Heart left ventricle (tissue), 16 donors: Measurements from ENCODE around the gene DYSF. TPM values are rescaled to one million over a fixed set of nuclear protein-coding genes. Genes with fewer than 3 reads are reported as not detected.

Source experiments
- ATAC-seq, 4 donors: fragments of 200-7000 bp; cut with Tn5 transposase; one replicate each; pipeline ENCODE4 v1.9.1; 2020 to 2022; ENCODE audit warnings: moderate library complexity in 4 of 4, mild to moderate bottlenecking in 3 of 4, moderate number of reproducible peaks in 1 of 4
- DNase-seq, 5 donors: peaks; one replicate each; pipeline ENCODE4 v3.0.0-alpha.2; 2020
- H3K27ac ChIP-seq, 12 donors: fragments of 200-600 bp; sonication (generic) in 4 of 12; one replicate each; pipeline versions ENCODE4 v1.5.0 to v1.8.0; 2016 to 2022; ENCODE audit warnings: mild to moderate bottlenecking in 2 of 12
- H3K27me3 ChIP-seq, 9 donors: fragments of 200-600 bp; sonication (generic) in 2 of 9; one replicate each; pipeline versions ENCODE4 v1.5.1 to v1.8.0; 2016 to 2022; ENCODE audit warnings: mild to moderate bottlenecking in 3 of 9
- H3K36me3 ChIP-seq, 9 donors: fragments of 200-600 bp; sonication (generic) in 2 of 9; one replicate each; pipeline versions ENCODE4 v1.5.0 to v1.8.0; 2018 to 2022; ENCODE audit warnings: mild to moderate bottlenecking in 2 of 9
- H3K4me1 ChIP-seq, 12 donors: fragments of 200-600 bp; sonication (generic) in 4 of 12; one replicate each; pipeline versions ENCODE4 v1.5.0 to v1.8.0; 2016 to 2022; ENCODE audit warnings: mild to moderate bottlenecking in 3 of 12
- H3K4me3 ChIP-seq, 12 donors: fragments of 200-600 bp; sonication (generic) in 4 of 12; one replicate each; pipeline versions ENCODE4 v1.5.0 to v1.8.0; 2017 to 2022; ENCODE audit warnings: mild to moderate bottlenecking in 9 of 12, moderate library complexity in 4 of 12
- H3K9me3 ChIP-seq, 12 donors: fragments of 200-600 bp; sonication (generic) in 4 of 12; one replicate each; pipeline versions ENCODE4 v1.5.0 to v1.8.0; 2016 to 2022; ENCODE audit warnings: mild to moderate bottlenecking in 1 of 12
- CTCF ChIP-seq, 12 donors: fragments of 200-600 bp; sonication (generic) in 4 of 12; IDR thresholded peaks; one replicate each; pipeline versions ENCODE4 v1.5.0 to v1.8.0; 2018 to 2022; ENCODE audit warnings: antibody characterized with exemption in 12 of 12, mild to moderate bottlenecking in 5 of 12
- POLR2A ChIP-seq, 2 donors: fragments of 450-650 bp; IDR thresholded peaks; one replicate each; pipeline ENCODE4 v1.6.1; 2017; ENCODE audit warnings: antibody characterized with exemption in 2 of 2, mild to moderate bottlenecking in 2 of 2, moderate library complexity in 2 of 2
- whole genome bisulfite sequencing, 4 donors: extraction: QIAGEN DNeasy Blood & Tissue Kit in 2 of 4; methylation state at CpG; one replicate each; pipeline versions ENCODE4 v1.1.5 to v1.1.7; 2013 to 2018; 5-methylcytosine and 5-hydroxymethylcytosine counted together
- intact Hi-C, 10 donors: fragments of 100-400 bp; cut with DNase I; formaldehyde crosslinking; loops; one replicate each; pipeline versions ENCODE4 v1.11.1 to v1.14.2; 2022
- polyA plus RNA-seq, 2 donors: library from polyadenylated mRNA; stranded (reverse); fragments of 200-250 nt; gene quantifications; one replicate each; pipeline ENCODE4 v1.2.3, GENCODE V29; 2013
- total RNA-seq, 9 donors: library from RNA; depleted of rRNA in 2 of 9; stranded (reverse); fragments of >200 nt in 2 of 9; fragmentation: NEBNext Ultra II Directional in 3 of 9; extraction: Animal tissue kit (Norgen Biotek cat#: 25700) in 3 of 9; gene quantifications; one replicate each; pipeline versions ENCODE4 v1.1.0 to v1.2.4, GENCODE V29; 2016 to 2023
- donor health status: ischemic (EF 13 %, LVEDD 7.1; RV severe dilation, severe dysfunction).
- donor health status: healthy with polysubstance abuse.
- donor health status: DM: no; HTN: yes; CAD: no.
- donor health status: DM: no; HTN: no; CAD: no.
- donor health status: ischemic (EF 25% LVEDD 6.9; RV normal size, moderate dysfunction).
- donor health status: ischemic (EF 25% LVEDD 5.7; RV mildly dilated, moderate dysfunction).
- donor health status: healthy.
- donor health status: DM: yes; HTN: yes; CAD: no.
- donor health status: ischemic (EF 35%, LVEDD 5.7; RV mildly dilated, moderate dysfunction).
- donor health status: nonischemic (EF 11% LVEDD 7.7; RV severe dilation, severe dysfunction).
- donor health status: DM: yes; HTN: yes; CAD: no.
- donor health status: PGD.
- donor health status: ischemic (EF 29% LVEDD 5.4; RV normal size, mild dysfunction).
- donor health status: nonischemic (EF 23%, LVEDD 6.1; RV moderate dilation, normal function).

DYSF gene
- total and polyA plus RNA-seq, 11 donors: 25.5 to 99.9 (median 78.6) TPM

- intact Hi-C loops: no loop called here
- Histone ChIP-seq H3K36me3 (peaks cover 0 to 14% (median 4%) of the 10 kb centered on the region in 9 donors), H3K27ac (peak overlapping the region in 1 of 12 donors; percentile 27), H3K27me3 (no peaks in the 10 kb centered on the region), H3K4me3 (no peak overlapping the region), H3K4me1 (peaks cover 9 to 70% (median 40%) of the 10 kb centered on the region in 12 donors), H3K9me3 (no peaks in the 10 kb centered on the region)
- TF ChIP-seq CTCF (IDR thresholded peaks at IDR 0.05): no peak
- TF ChIP-seq POLR2A (IDR thresholded peaks at IDR 0.05): no peak
- DNase-seq (no peak), ATAC-seq (no peak)
- WGBS, 4 donors: 60 to 70% (median 67%) methylated on average over 1 of the region's 1 CpG
Measured at GRCh38 chr2:71471276-71471675, 17.9 kb downstream of the DYSF start.

GRCh38 chr2:71472019-71472418 is 18.7 kb downstream of the DYSF start:
- Histone ChIP-seq H3K27me3 (no peaks in the 10 kb centered on the region), H3K4me1 (peaks cover 9 to 74% (median 45%) of the 10 kb centered on the region in 12 donors), H3K4me3 (no peak overlapping the region), H3K9me3 (no peaks in the 10 kb centered on the region), H3K27ac (no peak overlapping the region), H3K36me3 (peaks cover 0 to 14% (median 4%) of the 10 kb centered on the region in 9 donors)
- intact Hi-C loops: no loop called here
- DNase-seq: no peak
- WGBS, 4 donors: 44 to 72% (median 63%) methylated on average over 2 of the region's 2 CpGs
- TF ChIP-seq POLR2A (IDR thresholded peaks at IDR 0.05) (no peak), CTCF (IDR thresholded peaks at IDR 0.05) (no peak)
- no peak for ATAC-seq

- intact Hi-C loops: no loop called here
- H3K4me1 ChIP-seq: peaks cover 9 to 69% (median 38%) of the 10 kb centered on the region in 12 donors
- no peaks in the 10 kb centered on the region for H3K27me3 ChIP-seq
- DNase-seq (no peak), ATAC-seq (no peak)
- H3K4me3 ChIP-seq: no peak overlapping the region
- peak overlapping the region in 8 of 12 donors; percentile 45 to 89 (median 68) for H3K27ac ChIP-seq
- WGBS, 4 donors: 93 to 96% (median 94%) methylated on average over 9 of the region's 9 CpGs
- H3K36me3 ChIP-seq: peaks cover 0 to 14% (median 4%) of the 10 kb centered on the region in 9 donors
- TF ChIP-seq CTCF (IDR thresholded peaks at IDR 0.05): no peak
- TF ChIP-seq POLR2A (IDR thresholded peaks at IDR 0.05): no peak
- no peaks in the 10 kb centered on the region for H3K9me3 ChIP-seq
Measured at GRCh38 chr2:71473346-71474031, 20.1 kb downstream of the DYSF start.

- Histone ChIP-seq H3K36me3 (peaks cover 0 to 14% (median 4%) of the 10 kb centered on the region in 9 donors), H3K4me3 (no peak overlapping the region), H3K27ac (peak overlapping the region in 11 of 12 donors; percentile 23 to 89 (median 68)), H3K9me3 (no peaks in the 10 kb centered on the region), H3K4me1 (peaks cover 3 to 62% (median 33%) of the 10 kb centered on the region in 12 donors), H3K27me3 (no peaks in the 10 kb centered on the region)
- intact Hi-C loops: no loop called here
- peak in 1 of 4 donors; percentile 7 for ATAC-seq
- WGBS, 4 donors: 78 to 81% (median 79%) methylated on average over 5 of the region's 5 CpGs
- no peak for DNase-seq
- TF ChIP-seq POLR2A (IDR thresholded peaks at IDR 0.05): no peak
- no peak for TF ChIP-seq CTCF (IDR thresholded peaks at IDR 0.05)
Measured at GRCh38 chr2:71474116-71474743, 20.9 kb downstream of the DYSF start.
